ENCODE measurements around the gene GRID2.

The GRID2 gene

GRCh38 chr4:93814141-93814540, 1510.4 kb downstream of the GRID2 start:
- no peak for DNase-seq (ENCODE audit: low spot score)

- no peak for DNase-seq (ENCODE audit: low spot score)
Measured at GRCh38 chr4:93814722-93815121, 1511.0 kb downstream of the GRID2 start.
